Neural cell (in vitro differentiated cells): ENCODE data around the gene SIPA1. TPM values are rescaled to one million over a fixed set of nuclear protein-coding genes. Genes with fewer than 3 reads are reported as not detected.
"Not testable (repeated sequence)": the region's sequence is repeated elsewhere in the genome, so short reads cannot be mapped to it uniquely, and the experiment has no call there.

Experiments
- H2AFZ ChIP-seq: fragments of 200-600, 300-800 bp; sonication (generic), shearing (Covaris generic); 2 replicates; pipeline ENCODE4 v1.6.0; 2014; ENCODE audit warnings: low read depth, mild to moderate bottlenecking, antibody characterized with exemption, low read length, moderate library complexity
- H3F3A ChIP-seq: fragments of 200-600 bp; shearing (Covaris generic); 2 replicates; pipeline ENCODE4 v1.6.1; 2016; ENCODE audit warnings: mild to moderate bottlenecking, moderate library complexity, mixed read lengths, antibody characterized with exemption, low read length; ENCODE audit not compliant: insufficient read depth, poor library complexity, severe bottlenecking
- H3K27ac ChIP-seq: fragments of 200-600, 300-800 bp; sonication (generic), shearing (Covaris generic); 2 replicates; pipeline ENCODE4 v1.5.1; 2014; ENCODE audit warnings: mild to moderate bottlenecking, low read length, moderate library complexity
- H3K27me3 ChIP-seq: fragments of 300-800, 200-600 bp; sonication (generic), shearing (Covaris generic); 2 replicates; pipeline ENCODE4 v1.6.0; 2014; ENCODE audit warnings: mild to moderate bottlenecking, low read depth, low read length, moderate library complexity; ENCODE audit not compliant: insufficient read depth
- H3K36me3 ChIP-seq: fragments of 300-800, 200-600 bp; sonication (generic), shearing (Covaris generic); 2 replicates; pipeline ENCODE4 v1.5.1; 2014; ENCODE audit warnings: mild to moderate bottlenecking, antibody characterized with exemption, low read length, moderate library complexity; ENCODE audit not compliant: insufficient read depth
- H3K4me2 ChIP-seq: fragments of 300-800, 200-600 bp; sonication (generic), shearing (Covaris generic); 2 replicates; pipeline ENCODE4 v1.6.0; 2014; ENCODE audit warnings: mild to moderate bottlenecking, low read length
- H3K4me3 ChIP-seq: fragments of 300-800, 200-600 bp; sonication (generic), shearing (Covaris generic); 2 replicates; pipeline ENCODE4 v1.5.1; 2014; ENCODE audit warnings: mild to moderate bottlenecking, low read length, moderate library complexity
- H3K79me2 ChIP-seq: fragments of 200-600 bp; shearing (Covaris generic); replicated peaks from 2 replicates; pipeline ENCODE4 v1.6.0; 2014; ENCODE audit warnings: mild to moderate bottlenecking, low read length, moderate library complexity; ENCODE audit not compliant: insufficient read depth
- H3K9ac ChIP-seq: fragments of 300-800, 200-600 bp; sonication (generic), shearing (Covaris generic); 2 replicates; pipeline ENCODE4 v1.6.1; 2016; ENCODE audit warnings: mild to moderate bottlenecking, low read length, mixed read lengths
- H3K9me2 ChIP-seq: fragments of 200-600 bp; shearing (Covaris generic); 2 replicates; pipeline ENCODE4 v1.6.1; 2016; ENCODE audit warnings: mild to moderate bottlenecking, low read length, mixed read lengths; ENCODE audit not compliant: insufficient read depth
- H3K9me3 ChIP-seq: fragments of 200-600, 300-800 bp; sonication (generic), shearing (Covaris generic); 2 replicates; pipeline ENCODE4 v1.6.1; 2016; ENCODE audit warnings: mild to moderate bottlenecking, mixed run types, low read length, moderate library complexity, mixed read lengths
- H4K20me1 ChIP-seq: fragments of 200-600 bp; shearing (Covaris generic); 2 replicates; pipeline ENCODE4 v1.6.1; 2016; ENCODE audit warnings: mild to moderate bottlenecking, mixed run types; ENCODE audit not compliant: insufficient read depth
- EP300 ChIP-seq: fragments of 450-650 bp; conservative IDR thresholded peaks from 2 replicates; pipeline ENCODE4 v1.6.1; 2014; ENCODE audit warnings: antibody characterized with exemption, mild to moderate bottlenecking, moderate library complexity; ENCODE audit not compliant: poor library complexity, severe bottlenecking
- EZH2 ChIP-seq: fragments of 200-600, 300-800 bp; shearing (Covaris generic), sonication (generic); IDR thresholded peaks from 2 replicates; pipeline ENCODE4 v1.6.1; 2014; ENCODE audit warnings: antibody characterized with exemption, low read length, borderline replicate concordance, mild to moderate bottlenecking; ENCODE audit not compliant: insufficient read depth, poor library complexity, severe bottlenecking
- MXI1 ChIP-seq: fragments of 450-650 bp; conservative IDR thresholded peaks from 2 replicates; pipeline ENCODE4 v1.6.1; 2014; ENCODE audit warnings: antibody characterized with exemption, mild to moderate bottlenecking; ENCODE audit not compliant: poor library complexity, severe bottlenecking
- POLR2AphosphoS5 ChIP-seq: IDR thresholded peaks from 2 replicates; pipeline ENCODE4 v1.6.1; 2012
- RAD21 ChIP-seq: fragments of 450-650 bp; conservative IDR thresholded peaks from 2 replicates; pipeline ENCODE4 v1.6.1; 2014; ENCODE audit warnings: antibody characterized with exemption, mild to moderate bottlenecking, moderate library complexity
- SMC3 ChIP-seq: fragments of 450-650 bp; conservative IDR thresholded peaks from 2 replicates; pipeline ENCODE4 v1.6.1; 2014; ENCODE audit warnings: antibody characterized with exemption, mild to moderate bottlenecking, moderate library complexity; ENCODE audit not compliant: poor library complexity
- TAF1 ChIP-seq: IDR thresholded peaks from 2 replicates; pipeline ENCODE4 v1.6.1; 2012; ENCODE audit warnings: low read depth
- polyA plus RNA-seq: library from polyadenylated mRNA; depleted of rRNA; stranded (reverse); fragments of >200 nt; gene quantifications from 2 replicates; pipeline ENCODE4 v1.2.3, GENCODE V29; 2014
- TF ChIP-seq, protein P1 (sequence below): fragments of 450-650 bp; IDR thresholded peaks from 2 replicates; pipeline ENCODE4 v1.5.1; 2014; ENCODE audit warnings: antibody characterized with exemption, mild to moderate bottlenecking, moderate library complexity; ENCODE audit not compliant: poor library complexity, severe bottlenecking
- TF ChIP-seq, protein P2 (sequence below): IDR thresholded peaks from 2 replicates; pipeline ENCODE4 v1.6.1; 2012; ENCODE audit warnings: borderline replicate concordance

SIPA1 gene
- polyA plus RNA-seq, 1 donor from 2014 or later, result 6.5 TPM

DNA sequence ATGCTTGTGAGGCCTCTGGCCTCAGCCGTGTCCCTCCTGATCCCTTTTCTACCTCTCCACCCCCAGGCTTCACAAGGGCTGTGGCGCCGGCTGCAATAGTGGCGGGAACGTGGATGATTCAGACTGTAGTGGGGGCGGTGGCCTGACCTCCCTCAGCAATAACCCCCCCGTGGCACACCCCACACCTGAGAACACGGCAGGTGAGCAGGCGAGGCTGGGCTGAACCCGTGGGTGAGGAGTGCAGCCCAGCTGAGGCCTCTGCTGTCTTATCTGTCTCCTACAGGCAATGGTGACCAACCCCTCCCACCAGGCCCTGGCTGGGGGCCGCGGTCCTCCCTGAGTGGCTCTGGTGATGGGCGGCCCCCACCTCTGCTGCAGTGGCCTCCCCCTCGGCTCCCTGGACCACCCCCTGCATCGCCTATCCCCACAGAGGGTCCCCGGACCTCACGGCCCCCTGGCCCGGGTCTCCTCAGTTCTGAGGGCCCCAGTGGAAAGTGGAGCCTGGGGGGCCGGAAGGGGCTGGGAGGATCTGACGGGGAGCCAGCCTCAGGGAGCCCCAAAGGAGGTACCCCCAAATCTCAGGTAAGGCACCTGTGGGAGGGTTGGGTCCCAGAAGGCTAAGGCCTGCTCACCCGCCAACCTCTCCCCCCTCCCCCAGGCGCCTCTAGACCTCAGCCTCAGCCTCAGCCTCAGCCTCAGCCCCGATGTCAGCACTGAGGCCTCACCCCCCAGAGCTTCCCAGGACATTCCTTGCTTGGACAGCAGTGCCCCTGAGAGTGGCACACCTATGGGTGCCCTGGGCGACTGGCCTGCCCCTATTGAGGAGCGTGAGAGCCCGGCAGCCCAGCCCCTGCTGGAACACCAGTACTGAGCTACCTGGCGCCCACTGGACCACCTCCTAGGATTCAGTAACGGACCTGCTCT is 1.5 kb upstream of the SIPA1 start:
- H3F3A ChIP-seq, result no peaks in the 10 kb centered on the region
- H3K4me2 ChIP-seq, result no peak overlapping the region
- H3K27ac ChIP-seq, result no peak overlapping the region
- H3K4me3 ChIP-seq, result no peak overlapping the region
- H4K20me1 ChIP-seq, result no peaks in the 10 kb centered on the region
- no peaks in the 10 kb centered on the region for H3K9me2 ChIP-seq
- H3K27me3 ChIP-seq, result no peaks in the 10 kb centered on the region
- no peaks in the 10 kb centered on the region for H3K9me3 ChIP-seq
- TF ChIP-seq, protein P1, sequence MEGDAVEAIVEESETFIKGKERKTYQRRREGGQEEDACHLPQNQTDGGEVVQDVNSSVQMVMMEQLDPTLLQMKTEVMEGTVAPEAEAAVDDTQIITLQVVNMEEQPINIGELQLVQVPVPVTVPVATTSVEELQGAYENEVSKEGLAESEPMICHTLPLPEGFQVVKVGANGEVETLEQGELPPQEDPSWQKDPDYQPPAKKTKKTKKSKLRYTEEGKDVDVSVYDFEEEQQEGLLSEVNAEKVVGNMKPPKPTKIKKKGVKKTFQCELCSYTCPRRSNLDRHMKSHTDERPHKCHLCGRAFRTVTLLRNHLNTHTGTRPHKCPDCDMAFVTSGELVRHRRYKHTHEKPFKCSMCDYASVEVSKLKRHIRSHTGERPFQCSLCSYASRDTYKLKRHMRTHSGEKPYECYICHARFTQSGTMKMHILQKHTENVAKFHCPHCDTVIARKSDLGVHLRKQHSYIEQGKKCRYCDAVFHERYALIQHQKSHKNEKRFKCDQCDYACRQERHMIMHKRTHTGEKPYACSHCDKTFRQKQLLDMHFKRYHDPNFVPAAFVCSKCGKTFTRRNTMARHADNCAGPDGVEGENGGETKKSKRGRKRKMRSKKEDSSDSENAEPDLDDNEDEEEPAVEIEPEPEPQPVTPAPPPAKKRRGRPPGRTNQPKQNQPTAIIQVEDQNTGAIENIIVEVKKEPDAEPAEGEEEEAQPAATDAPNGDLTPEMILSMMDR, result no peak
- TF ChIP-seq SMC3 (no peak), MXI1 (no peak), EP300 (no peak), EZH2 (no peak), TAF1 (no peak), RAD21 (no peak), POLR2AphosphoS5 (no peak)
- TF ChIP-seq, protein P2, sequence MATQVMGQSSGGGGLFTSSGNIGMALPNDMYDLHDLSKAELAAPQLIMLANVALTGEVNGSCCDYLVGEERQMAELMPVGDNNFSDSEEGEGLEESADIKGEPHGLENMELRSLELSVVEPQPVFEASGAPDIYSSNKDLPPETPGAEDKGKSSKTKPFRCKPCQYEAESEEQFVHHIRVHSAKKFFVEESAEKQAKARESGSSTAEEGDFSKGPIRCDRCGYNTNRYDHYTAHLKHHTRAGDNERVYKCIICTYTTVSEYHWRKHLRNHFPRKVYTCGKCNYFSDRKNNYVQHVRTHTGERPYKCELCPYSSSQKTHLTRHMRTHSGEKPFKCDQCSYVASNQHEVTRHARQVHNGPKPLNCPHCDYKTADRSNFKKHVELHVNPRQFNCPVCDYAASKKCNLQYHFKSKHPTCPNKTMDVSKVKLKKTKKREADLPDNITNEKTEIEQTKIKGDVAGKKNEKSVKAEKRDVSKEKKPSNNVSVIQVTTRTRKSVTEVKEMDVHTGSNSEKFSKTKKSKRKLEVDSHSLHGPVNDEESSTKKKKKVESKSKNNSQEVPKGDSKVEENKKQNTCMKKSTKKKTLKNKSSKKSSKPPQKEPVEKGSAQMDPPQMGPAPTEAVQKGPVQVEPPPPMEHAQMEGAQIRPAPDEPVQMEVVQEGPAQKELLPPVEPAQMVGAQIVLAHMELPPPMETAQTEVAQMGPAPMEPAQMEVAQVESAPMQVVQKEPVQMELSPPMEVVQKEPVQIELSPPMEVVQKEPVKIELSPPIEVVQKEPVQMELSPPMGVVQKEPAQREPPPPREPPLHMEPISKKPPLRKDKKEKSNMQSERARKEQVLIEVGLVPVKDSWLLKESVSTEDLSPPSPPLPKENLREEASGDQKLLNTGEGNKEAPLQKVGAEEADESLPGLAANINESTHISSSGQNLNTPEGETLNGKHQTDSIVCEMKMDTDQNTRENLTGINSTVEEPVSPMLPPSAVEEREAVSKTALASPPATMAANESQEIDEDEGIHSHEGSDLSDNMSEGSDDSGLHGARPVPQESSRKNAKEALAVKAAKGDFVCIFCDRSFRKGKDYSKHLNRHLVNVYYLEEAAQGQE, result no peak
- H3K36me3 ChIP-seq, result peaks cover 4% of the 10 kb centered on the region
- H3K79me2 ChIP-seq, result no peaks in the 10 kb centered on the region
- no peak overlapping the region for H3K9ac ChIP-seq
- no peak overlapping the region for H2AFZ ChIP-seq

DNA sequence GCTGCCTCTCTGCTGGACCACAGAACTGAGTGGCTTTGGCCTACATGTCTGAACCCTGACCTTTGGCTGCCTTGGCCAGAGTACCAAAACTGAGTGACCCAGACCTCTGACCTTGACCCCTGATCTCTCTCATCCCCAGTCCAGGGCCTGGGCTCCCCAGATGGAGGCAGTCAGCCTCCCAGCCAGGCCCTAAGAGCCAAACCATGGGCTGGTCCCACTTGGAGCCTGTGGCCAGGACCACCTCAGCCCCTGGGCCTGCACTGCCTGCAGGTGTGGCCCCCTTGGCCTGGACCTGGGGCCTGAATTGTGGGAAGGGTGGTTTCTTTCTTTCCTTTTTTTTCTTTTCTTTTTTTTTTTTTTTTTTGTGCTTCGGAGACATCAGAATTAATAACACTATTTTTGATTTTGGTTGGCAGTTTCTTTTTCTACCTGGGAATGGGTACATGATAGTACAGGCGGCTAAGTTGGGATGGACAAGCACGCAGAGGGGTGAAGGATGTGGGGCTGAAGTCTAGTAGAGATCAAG is 806 bp upstream of the SIPA1 start:
- Histone ChIP-seq H3K9ac (no peak overlapping the region), H3K9me3 (no peaks in the 10 kb centered on the region), H2AFZ (no peak overlapping the region), H3K27ac (no peak overlapping the region), H3K4me3 (peak overlapping the region; percentile 60), H3K4me2 (no peak overlapping the region), H3K27me3 (no peaks in the 10 kb centered on the region), H3K9me2 (no peaks in the 10 kb centered on the region), H3K79me2 (no peaks in the 10 kb centered on the region), H4K20me1 (no peaks in the 10 kb centered on the region), H3K36me3 (peaks cover 4% of the 10 kb centered on the region), H3F3A (no peaks in the 10 kb centered on the region)
- TF ChIP-seq, protein P2, result no peak

DNA sequence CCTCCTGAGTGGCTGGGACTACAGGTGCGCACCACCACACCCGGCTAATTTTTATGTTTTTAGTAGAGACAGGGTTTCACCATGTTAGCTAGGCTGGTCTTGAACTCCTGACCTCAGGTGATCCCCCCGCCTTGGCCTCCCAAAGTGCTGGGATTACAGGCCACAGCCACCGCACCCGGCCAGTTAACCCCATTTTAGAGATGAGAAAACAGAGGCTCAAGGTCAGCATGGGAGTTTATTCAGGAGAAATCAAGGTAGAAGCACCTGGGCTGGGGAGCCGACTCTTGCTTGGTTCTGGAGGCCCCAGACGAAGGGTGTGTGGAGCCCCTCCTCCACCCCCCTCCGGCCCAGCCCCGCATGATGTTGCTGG is 1.3 kb downstream of the SIPA1 start:
- not testable (repeated sequence) for H3K79me2 ChIP-seq, H3K4me3 ChIP-seq, H4K20me1 ChIP-seq, H3K36me3 ChIP-seq, H3K4me2 ChIP-seq, H2AFZ ChIP-seq, H3K27ac ChIP-seq, H3K9me2 ChIP-seq, H3K9ac ChIP-seq, H3K9me3 ChIP-seq, H3F3A ChIP-seq, H3K27me3 ChIP-seq
